ENCODE measurements around the gene SDR42E1.

Gene SDR42E1

DNA sequence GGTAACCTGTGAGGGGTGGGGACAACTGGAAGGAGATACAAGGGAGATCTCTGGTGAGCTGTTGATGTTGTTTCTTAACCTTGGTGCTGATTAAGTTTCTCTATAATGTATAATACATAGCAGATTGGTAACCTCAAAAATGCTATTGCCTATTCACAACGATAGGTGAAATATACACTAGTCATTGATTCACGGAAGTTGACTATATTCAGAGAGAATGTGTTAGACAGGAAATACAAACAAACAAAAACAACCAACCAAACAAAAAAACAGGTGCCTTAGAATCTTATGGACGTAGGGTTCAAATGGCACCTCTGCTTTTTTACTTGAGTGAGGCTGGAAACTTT, 45.3 kb upstream of the SDR42E1 start:
- Histone ChIP-seq H3K4me1 (ENCODE audit: insufficient read depth, low read length, poor library complexity, severe bottlenecking) (no peaks in the 10 kb centered on the region), H3F3A (ENCODE audit: low read depth) (no peaks in the 10 kb centered on the region), H4K20me1 (ENCODE audit: insufficient read depth, low read length, poor library complexity, severe bottlenecking) (no peaks in the 10 kb centered on the region), H3K9me3 (ENCODE audit: insufficient read depth, low read depth, low read length) (no peaks in the 10 kb centered on the region), H3K9ac (ENCODE audit: low read depth, low read length, poor library complexity, severe bottlenecking) (no peak overlapping the region), H3K36me3 (ENCODE audit: insufficient read depth, low read length) (no peaks in the 10 kb centered on the region), H3K79me2 (ENCODE audit: insufficient read depth, low read length) (no peaks in the 10 kb centered on the region), H2AFZ (ENCODE audit: low read length) (no peak overlapping the region), H3K4me3 (ENCODE audit: low read length, poor library complexity, severe bottlenecking) (no peak overlapping the region), H3K9me2 (replicated peaks; ENCODE audit: low read depth, low read length) (no peaks in the 10 kb centered on the region), H3K4me2 (ENCODE audit: low read depth, low read length, poor library complexity, severe bottlenecking) (no peak overlapping the region), H3K27me3 (ENCODE audit: insufficient read depth, low read length, poor library complexity, severe bottlenecking) (no peaks in the 10 kb centered on the region)
- TF ChIP-seq CTCF (conservative IDR thresholded peaks at IDR 0.05; ENCODE audit: low read length), result no peak
- TF ChIP-seq EZH2phosphoT487 (IDR thresholded peaks at IDR 0.05; ENCODE audit: borderline replicate concordance), result no peak

- Histone ChIP-seq H3K9me2 (replicated peaks; ENCODE audit: low read depth, low read length) (no peaks in the 10 kb centered on the region), H3K9ac (ENCODE audit: low read depth, low read length, poor library complexity, severe bottlenecking) (no peak overlapping the region), H3K9me3 (ENCODE audit: insufficient read depth, low read depth, low read length) (no peaks in the 10 kb centered on the region), H3K27me3 (ENCODE audit: insufficient read depth, low read length, poor library complexity, severe bottlenecking) (no peaks in the 10 kb centered on the region), H3F3A (ENCODE audit: low read depth) (no peaks in the 10 kb centered on the region), H3K36me3 (ENCODE audit: insufficient read depth, low read length) (no peaks in the 10 kb centered on the region), H3K4me1 (ENCODE audit: insufficient read depth, low read length, poor library complexity, severe bottlenecking) (no peaks in the 10 kb centered on the region), H2AFZ (ENCODE audit: low read length) (no peak overlapping the region), H3K4me2 (ENCODE audit: low read depth, low read length, poor library complexity, severe bottlenecking) (no peak overlapping the region), H3K4me3 (ENCODE audit: low read length, poor library complexity, severe bottlenecking) (no peak overlapping the region), H4K20me1 (ENCODE audit: insufficient read depth, low read length, poor library complexity, severe bottlenecking) (no peaks in the 10 kb centered on the region), H3K79me2 (ENCODE audit: insufficient read depth, low read length) (no peaks in the 10 kb centered on the region)
- TF ChIP-seq CTCF (conservative IDR thresholded peaks at IDR 0.05; ENCODE audit: low read length) (no peak), EZH2phosphoT487 (IDR thresholded peaks at IDR 0.05; ENCODE audit: borderline replicate concordance) (no peak)
Measured at GRCh38 chr16:82055728-82056549, 44.7 kb upstream of the SDR42E1 start.

DNA sequence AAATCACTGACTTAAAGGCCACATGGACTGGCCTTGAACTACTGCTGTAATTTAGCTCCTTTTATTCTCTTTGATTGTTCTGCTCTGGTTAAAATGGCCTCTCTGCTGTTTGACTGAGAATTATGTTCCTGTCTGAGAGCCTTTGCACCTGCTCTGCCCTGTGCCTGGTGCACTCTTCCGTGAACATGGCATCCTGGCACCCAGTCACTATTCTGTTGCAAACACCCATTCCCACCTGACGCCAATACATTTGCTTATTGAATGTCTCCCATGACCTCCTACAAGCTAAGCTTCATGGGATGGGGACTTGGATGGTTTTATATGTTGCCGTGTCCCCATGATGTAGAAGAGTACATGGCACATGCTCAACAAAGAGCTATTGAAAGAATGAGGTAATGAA, 43.8 kb upstream of the SDR42E1 start:
- Histone ChIP-seq H3K9me2 (replicated peaks; ENCODE audit: low read depth, low read length) (no peaks in the 10 kb centered on the region), H3K27me3 (ENCODE audit: insufficient read depth, low read length, poor library complexity, severe bottlenecking) (no peaks in the 10 kb centered on the region), H2AFZ (ENCODE audit: low read length) (no peak overlapping the region), H3K36me3 (ENCODE audit: insufficient read depth, low read length) (no peaks in the 10 kb centered on the region), H3K4me3 (ENCODE audit: low read length, poor library complexity, severe bottlenecking) (no peak overlapping the region), H3F3A (ENCODE audit: low read depth) (no peaks in the 10 kb centered on the region), H3K4me1 (ENCODE audit: insufficient read depth, low read length, poor library complexity, severe bottlenecking) (no peaks in the 10 kb centered on the region), H3K9ac (ENCODE audit: low read depth, low read length, poor library complexity, severe bottlenecking) (no peak overlapping the region), H4K20me1 (ENCODE audit: insufficient read depth, low read length, poor library complexity, severe bottlenecking) (no peaks in the 10 kb centered on the region), H3K79me2 (ENCODE audit: insufficient read depth, low read length) (no peaks in the 10 kb centered on the region), H3K9me3 (ENCODE audit: insufficient read depth, low read depth, low read length) (no peaks in the 10 kb centered on the region), H3K4me2 (ENCODE audit: low read depth, low read length, poor library complexity, severe bottlenecking) (no peak overlapping the region)
- no peak for TF ChIP-seq EZH2phosphoT487 (IDR thresholded peaks at IDR 0.05; ENCODE audit: borderline replicate concordance)
- TF ChIP-seq CTCF (conservative IDR thresholded peaks at IDR 0.05; ENCODE audit: low read length), result no peak
